CD4-positive, alpha-beta T cell treated with Interferon gamma for 1 hour (primary cell): ENCODE data around the gene GZF1.

ENCODE experiments used
- DNase-seq: peaks from one replicate; pipeline ENCODE4 v3.0.0-alpha.2; 2020

The GZF1 gene

GRCh38 chr20:23361476-23362391 is at the start of gene GZF1:
TSS of gene GZF1 (plus strand) at chr20:23362182. CDS start at chr20:23364384, 2,202 bp downstream.
- peak; percentile 99 for DNase-seq

GRCh38 chr20:23313271-23313670 is 48.7 kb upstream of the GZF1 start:
- DNase-seq: no peak

GRCh38 chr20:23314699-23315098 is 47.3 kb upstream of the GZF1 start:
- no peak for DNase-seq

- DNase-seq: no peak
Measured at GRCh38 chr20:23315099-23315498, 46.9 kb upstream of the GZF1 start.

GRCh38 chr20:23316626-23317025 is 45.4 kb upstream of the GZF1 start:
- no peak for DNase-seq

- no peak for DNase-seq
Measured at GRCh38 chr20:23317081-23317480, 44.9 kb upstream of the GZF1 start.

GRCh38 chr20:23318347-23318746 is 43.6 kb upstream of the GZF1 start:
- DNase-seq: no peak

GRCh38 chr20:23320317-23320716 is 41.7 kb upstream of the GZF1 start:
- DNase-seq: no peak

GRCh38 chr20:23325107-23325506 is 36.9 kb upstream of the GZF1 start:
- no peak for DNase-seq

- DNase-seq: no peak
Measured at GRCh38 chr20:23326774-23327173, 35.2 kb upstream of the GZF1 start.

GRCh38 chr20:23327617-23328333 is 34.2 kb upstream of the GZF1 start:
- no peak for DNase-seq

GRCh38 chr20:23331450-23332350 is 30.3 kb upstream of the GZF1 start:
- DNase-seq: no peak

GRCh38 chr20:23332467-23332866 is 29.5 kb upstream of the GZF1 start:
- no peak for DNase-seq

- DNase-seq: no peak
Measured at GRCh38 chr20:23334111-23334510, 27.9 kb upstream of the GZF1 start.

GRCh38 chr20:23335521-23335920 is 26.5 kb upstream of the GZF1 start:
- DNase-seq: no peak

- no peak for DNase-seq
Measured at GRCh38 chr20:23336476-23336875, 25.5 kb upstream of the GZF1 start.

GRCh38 chr20:23337312-23337711 is 24.7 kb upstream of the GZF1 start:
- DNase-seq: no peak

- no peak for DNase-seq
Measured at GRCh38 chr20:23339986-23340385, 22.0 kb upstream of the GZF1 start.

- DNase-seq: peak; percentile 29
Measured at GRCh38 chr20:23340524-23340923, 21.5 kb upstream of the GZF1 start.

- DNase-seq: no peak
Measured at GRCh38 chr20:23341073-23341472, 20.9 kb upstream of the GZF1 start.

GRCh38 chr20:23343590-23343989 is 18.4 kb upstream of the GZF1 start:
- DNase-seq: no peak

- no peak for DNase-seq
Measured at GRCh38 chr20:23344336-23344735, 17.6 kb upstream of the GZF1 start.

GRCh38 chr20:23346002-23346401 is 16.0 kb upstream of the GZF1 start:
- no peak for DNase-seq
